IMR-90 (cell line): ENCODE data around the gene MECP2. TPM values are rescaled to one million over a fixed set of nuclear protein-coding genes. Genes with fewer than 3 reads are reported as not detected.

ENCODE experiments used
- ATAC-seq: fragments of 200-7000 bp; cut with Tn5 transposase; 2 replicates; pipeline ENCODE4 v1.9.1; 2020; ENCODE audit warnings: low read depth, mild to moderate bottlenecking, moderate library complexity
- BruUV-seq: library from RNA; stranded (reverse); fragments of 400-500 nt; replicated peaks from 2 replicates; lab custom pipeline; 2021; lab: Mats Ljungman, UMichigan
- CTCF ChIA-PET: fragments of 300-600 bp; formaldehyde crosslinking; extraction: SDS; loops from one replicate; lab custom pipeline; 2021; ENCODE audit warnings: antibody characterized with exemption; lab: Yijun Ruan, JAX
- POLR2A ChIA-PET: fragments of 300-600 bp; sonication (Branson Sonifier 250); formaldehyde crosslinking; loops from one replicate; lab custom pipeline; 2022; ENCODE audit warnings: antibody characterized with exemption; ENCODE audit not compliant: unreplicated experiment; lab: Charles Lee
- DNase-seq: peaks from one replicate; pipeline ENCODE4 v3.0.0; 2013
- H2AFZ ChIP-seq: replicated peaks from 2 replicates; pipeline ENCODE3; 2013; ENCODE audit warnings: low read length, mild to moderate bottlenecking; ENCODE audit not compliant: poor library complexity
- H2AK5ac ChIP-seq: 2 replicates; pipeline ENCODE4 v1.6.1; 2013; ENCODE audit warnings: low read depth, low read length, inconsistent platforms
- H2AK9ac ChIP-seq: replicated peaks from 2 replicates; pipeline ENCODE3; 2013; ENCODE audit warnings: mild to moderate bottlenecking, low read depth, low read length, moderate library complexity; ENCODE audit not compliant: poor library complexity
- H2BK120ac ChIP-seq: 2 replicates; pipeline ENCODE4 v1.6.1; 2013; ENCODE audit warnings: low read depth, low read length, inconsistent platforms
- H2BK15ac ChIP-seq: 3 replicates; pipeline ENCODE4 v1.6.1; 2013; ENCODE audit warnings: low read depth, low read length, inconsistent platforms
- H2BK20ac ChIP-seq: 2 replicates; pipeline ENCODE4 v1.6.1; 2013; ENCODE audit warnings: low read depth, mild to moderate bottlenecking, inconsistent platforms, low read length, moderate library complexity
- H2BK5ac ChIP-seq: 2 replicates; pipeline ENCODE4 v1.6.1; 2013; ENCODE audit warnings: mild to moderate bottlenecking, low read depth, low read length, inconsistent platforms; ENCODE audit not compliant: poor library complexity, severe bottlenecking
- H3K14ac ChIP-seq: replicated peaks from 2 replicates; pipeline ENCODE4 v1.6.1; 2013; ENCODE audit warnings: low read depth, low read length, inconsistent platforms
- H3K18ac ChIP-seq: 2 replicates; pipeline ENCODE4 v1.6.1; 2013; ENCODE audit warnings: low read depth, low read length, control low read depth
- H3K23ac ChIP-seq: 2 replicates; pipeline ENCODE4 v1.6.1; 2013; ENCODE audit warnings: low read depth, low read length, inconsistent platforms
- H3K27ac ChIP-seq: 2 replicates; pipeline ENCODE4 v1.5.1; 2013; ENCODE audit warnings: mild to moderate bottlenecking, control low read depth, low read length; ENCODE audit not compliant: insufficient read depth
- H3K27me3 ChIP-seq: 2 replicates; pipeline ENCODE4 v1.6.1; 2013; ENCODE audit warnings: low read length; ENCODE audit not compliant: control insufficient read depth, insufficient read depth
- H3K36me3 ChIP-seq: 2 replicates; pipeline ENCODE4 v1.6.1; 2013; ENCODE audit warnings: low read length, mixed read lengths; ENCODE audit not compliant: control insufficient read depth, insufficient read depth
- H3K4ac ChIP-seq: 2 replicates; pipeline ENCODE4 v1.6.1; 2013; ENCODE audit warnings: low read depth, low read length, inconsistent platforms
- H3K4me1 ChIP-seq: 2 replicates; pipeline ENCODE4 v1.6.1; 2013; ENCODE audit warnings: low read length, mixed read lengths; ENCODE audit not compliant: control insufficient read depth, insufficient read depth
- H3K4me2 ChIP-seq: 2 replicates; pipeline ENCODE4 v1.6.1; 2013; ENCODE audit warnings: low read depth, mild to moderate bottlenecking, control low read depth, low read length, moderate library complexity
- H3K4me3 ChIP-seq: 2 replicates; pipeline ENCODE4 v1.5.1; 2013; ENCODE audit warnings: low read depth, mild to moderate bottlenecking, control low read depth, low read length, moderate library complexity; ENCODE audit not compliant: insufficient read depth
- H3K56ac ChIP-seq: 2 replicates; pipeline ENCODE4 v1.6.1; 2013; ENCODE audit warnings: low read length, inconsistent platforms; ENCODE audit not compliant: insufficient read depth; ENCODE audit errors: extremely low read depth
- H3K79me1 ChIP-seq, 2 experiments: 2 replicates each; pipeline ENCODE4 v1.6.1; 2013; ENCODE audit warnings: low read length in 2 of 2, inconsistent platforms in 1 of 2, low read depth in 1 of 2
- H3K9ac ChIP-seq: 2 replicates; pipeline ENCODE4 v1.6.1; 2013; ENCODE audit warnings: low read depth, low read length, control low read depth
- H3K9me1 ChIP-seq: 2 replicates; pipeline ENCODE4 v1.6.1; 2013; ENCODE audit warnings: low read length, inconsistent platforms; ENCODE audit not compliant: insufficient read depth
- H3K9me3 ChIP-seq: 2 replicates; pipeline ENCODE4 v1.6.1; 2013; ENCODE audit warnings: low read length; ENCODE audit not compliant: control insufficient read depth, insufficient read depth
- H4K20me1 ChIP-seq: 2 replicates; pipeline ENCODE4 v1.6.1; 2013; ENCODE audit warnings: low read length, inconsistent platforms; ENCODE audit not compliant: insufficient read depth
- H4K5ac ChIP-seq: 2 replicates; pipeline ENCODE4 v1.6.1; 2013; ENCODE audit warnings: mild to moderate bottlenecking, low read depth, low read length, control low read depth
- H4K8ac ChIP-seq, 2 experiments: 2 replicates each; pipeline ENCODE4 v1.6.1; 2013; ENCODE audit warnings: low read depth in 2 of 2, low read length in 2 of 2, control low read depth in 1 of 2, inconsistent platforms in 1 of 2
- H4K91ac ChIP-seq: 2 replicates; pipeline ENCODE4 v1.6.1; 2013; ENCODE audit warnings: low read depth, low read length, inconsistent platforms; ENCODE audit not compliant: insufficient read depth
- BHLHE40 ChIP-seq: fragments of 150-350 bp; IDR thresholded peaks from 2 replicates; pipeline ENCODE4 v1.6.1; 2016; ENCODE audit warnings: mild to moderate bottlenecking, low read depth, low read length
- CEBPB ChIP-seq: IDR thresholded peaks from 2 replicates; pipeline ENCODE4 v1.6.1; 2012; ENCODE audit warnings: low read depth, low read length, improper control_type of control experiment
- CHD1 ChIP-seq: IDR thresholded peaks from 2 replicates; pipeline ENCODE4 v1.6.1; 2012; ENCODE audit warnings: low read depth, low read length, improper control_type of control experiment
- CTCF ChIP-seq: conservative IDR thresholded peaks from 2 replicates; pipeline ENCODE4 v1.5.1; 2012; ENCODE audit warnings: mild to moderate bottlenecking, low read depth, low read length, improper control_type of control experiment
- FOS ChIP-seq: fragments of 150-350 bp; IDR thresholded peaks from 2 replicates; pipeline ENCODE4 v1.6.1; 2016; ENCODE audit warnings: low read depth, low read length
- MXI1 ChIP-seq: IDR thresholded peaks from 2 replicates; pipeline ENCODE4 v1.6.1; 2012; ENCODE audit warnings: low read depth, mild to moderate bottlenecking, low read length, moderate library complexity, borderline replicate concordance
- NFE2L2 ChIP-seq: fragments of 150-350 bp; IDR thresholded peaks from 2 replicates; pipeline ENCODE4 v1.6.1; 2016; ENCODE audit warnings: low read depth, mild to moderate bottlenecking, low read length
- POLR2A ChIP-seq: IDR thresholded peaks from 2 replicates; pipeline ENCODE4 v1.6.1; 2012; ENCODE audit warnings: mild to moderate bottlenecking, low read depth, low read length
- RAD21 ChIP-seq: IDR thresholded peaks from 2 replicates; pipeline ENCODE4 v1.6.1; 2012; ENCODE audit warnings: low read length, improper control_type of control experiment
- RCOR1 ChIP-seq: IDR thresholded peaks from 2 replicates; pipeline ENCODE4 v1.6.1; 2012; ENCODE audit warnings: mild to moderate bottlenecking, low read length, improper control_type of control experiment; ENCODE audit not compliant: insufficient replicate concordance
- RFX5 ChIP-seq: IDR thresholded peaks from 2 replicates; pipeline ENCODE4 v1.8.0; 2012; ENCODE audit warnings: low read depth, mild to moderate bottlenecking, low read length, moderate library complexity
- SMC3 ChIP-seq: fragments of 150-350 bp; IDR thresholded peaks from 2 replicates; pipeline ENCODE4 v1.6.1; 2016; ENCODE audit warnings: low read depth, mild to moderate bottlenecking, antibody characterized with exemption, low read length, moderate library complexity
- WGBS, 2 experiments: methylation state at CpG; one replicate each; pipeline versions ENCODE4 v1.1.5 to v1.1.7; 2013; ENCODE audit warnings: missing lambda C conversion rate in 2 of 2; ENCODE audit not compliant: insufficient read length in 1 of 2; ENCODE audit errors: extremely low coverage in 2 of 2; 5-methylcytosine and 5-hydroxymethylcytosine counted together
- dilution Hi-C: fragments of 300-500 bp; cut with HindIII; formaldehyde crosslinking; loops from one replicate; pipeline ENCODE4 v1.14.3; 2018; ENCODE audit warnings: low sequenced_read_pairs; ENCODE audit not compliant: unreplicated experiment
- in situ Hi-C: fragments of 300-500 bp; cut with MboI; formaldehyde crosslinking; loops from 3 replicates; pipeline ENCODE4 v1.14.3; 2019; ENCODE audit warnings: low sequenced_read_pairs, inconsistent platforms, mixed read lengths
- intact Hi-C: fragments of 100-400 bp; cut with micrococcal nuclease; formaldehyde crosslinking; loops from 2 replicates; pipeline ENCODE4 v1.10.0; 2022
- polyA plus RNA-seq, 3 experiments: library from polyadenylated mRNA; depleted of rRNA; stranded (reverse); fragments of >200 nt; gene quantifications; 2 replicates each; pipeline ENCODE4 v1.2.3, GENCODE V29; 2012; ENCODE audit warnings: low replicate concordance in 1 of 3
- total RNA-seq: library from RNA; depleted of rRNA; stranded (reverse); fragments of >200 nt; gene quantifications from 2 replicates; pipeline ENCODE4 v1.2.3, GENCODE V29; 2012
- TF ChIP-seq, protein P1 (sequence below): fragments of 150-350 bp; IDR thresholded peaks from 2 replicates; pipeline ENCODE4 v1.6.1; 2017; ENCODE audit warnings: mild to moderate bottlenecking, antibody characterized with exemption, low read length, low read depth
- TF ChIP-seq, protein P2 (sequence below): fragments of 150-350 bp; IDR thresholded peaks from 2 replicates; pipeline ENCODE4 v1.6.1; 2016; ENCODE audit warnings: low read depth, mild to moderate bottlenecking, low read length, moderate library complexity, borderline replicate concordance

Gene MECP2
- total and polyA plus RNA-seq, 2 of the 4 experiments (the other 2 are of a cell fraction) = 8.4 to 10.1 TPM

GRCh38 chrX:153995504-153995903, 102.0 kb downstream of the MECP2 start:
- Histone ChIP-seq H2BK15ac (no peak overlapping the region), H2AK9ac (no peak overlapping the region), H3K27ac (no peak overlapping the region), H4K91ac (no peak overlapping the region), H3K79me1 (no peaks in the 10 kb centered on the region), H3K14ac (no peak overlapping the region), H3K9me3 (no peaks in the 10 kb centered on the region), H4K8ac (no peak overlapping the region), H3K4me2 (no peak overlapping the region), H2AK5ac (no peak overlapping the region), H2BK5ac (no peak overlapping the region), H2AFZ (no peak overlapping the region), H4K20me1 (no peaks in the 10 kb centered on the region), H3K18ac (no peak overlapping the region), H3K9me1 (no peaks in the 10 kb centered on the region), H3K36me3 (no peaks in the 10 kb centered on the region), H2BK120ac (no peak overlapping the region), H3K4me1 (no peaks in the 10 kb centered on the region), H3K27me3 (no peaks in the 10 kb centered on the region; the same call in 1 of the 2 replicates), H3K56ac (no peak overlapping the region), H3K4ac (no peak overlapping the region), H4K5ac (no peak overlapping the region), H3K23ac (no peak overlapping the region), H3K4me3 (no peak overlapping the region), H2BK20ac (no peak overlapping the region), H3K9ac (no peak overlapping the region)
- in situ Hi-C loops = no loop called here
- no peak for ATAC-seq
- TF ChIP-seq, protein P1, sequence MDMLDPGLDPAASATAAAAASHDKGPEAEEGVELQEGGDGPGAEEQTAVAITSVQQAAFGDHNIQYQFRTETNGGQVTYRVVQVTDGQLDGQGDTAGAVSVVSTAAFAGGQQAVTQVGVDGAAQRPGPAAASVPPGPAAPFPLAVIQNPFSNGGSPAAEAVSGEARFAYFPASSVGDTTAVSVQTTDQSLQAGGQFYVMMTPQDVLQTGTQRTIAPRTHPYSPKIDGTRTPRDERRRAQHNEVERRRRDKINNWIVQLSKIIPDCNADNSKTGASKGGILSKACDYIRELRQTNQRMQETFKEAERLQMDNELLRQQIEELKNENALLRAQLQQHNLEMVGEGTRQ = no peak
- TF ChIP-seq RAD21 (no peak), FOS (no peak), MXI1 (no peak), RCOR1 (no peak), SMC3 (no peak), POLR2A (no peak), NFE2L2 (no peak), CTCF (no peak), CHD1 (no peak), RFX5 (no peak), CEBPB (no peak), BHLHE40 (no peak)
- TF ChIP-seq, protein P2, sequence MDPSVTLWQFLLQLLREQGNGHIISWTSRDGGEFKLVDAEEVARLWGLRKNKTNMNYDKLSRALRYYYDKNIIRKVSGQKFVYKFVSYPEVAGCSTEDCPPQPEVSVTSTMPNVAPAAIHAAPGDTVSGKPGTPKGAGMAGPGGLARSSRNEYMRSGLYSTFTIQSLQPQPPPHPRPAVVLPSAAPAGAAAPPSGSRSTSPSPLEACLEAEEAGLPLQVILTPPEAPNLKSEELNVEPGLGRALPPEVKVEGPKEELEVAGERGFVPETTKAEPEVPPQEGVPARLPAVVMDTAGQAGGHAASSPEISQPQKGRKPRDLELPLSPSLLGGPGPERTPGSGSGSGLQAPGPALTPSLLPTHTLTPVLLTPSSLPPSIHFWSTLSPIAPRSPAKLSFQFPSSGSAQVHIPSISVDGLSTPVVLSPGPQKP = no peak
- intact Hi-C loops = no loop called here
- DNase-seq = no peak
- WGBS, 2 experiments = 96% methylated on average over 4 of the region's 8 CpGs; no CpG with 5 or more reads in 1 of the 2 experiments
- dilution Hi-C loops = no loop called here
- ChIA-PET CTCF (no interaction called here), POLR2A (no interaction called here)
- no TSS peak for BruUV-seq
